HG02938 (cell line): Measurements from ENCODE around the gene ARRB2.
"Not testable (repeated sequence)": the region's sequence is repeated elsewhere in the genome, so short reads cannot be mapped to it uniquely, and the experiment has no call there.

Source experiments
- ATAC-seq: cut with Tn5 transposase; IDR thresholded peaks from one replicate; pipeline ENCODE4 v1.9.1; 2021; ENCODE audit warnings: mild to moderate bottlenecking, moderate library complexity; ENCODE audit not compliant: unreplicated experiment

Gene ARRB2

GRCh38 chr17:4699401-4700056 is 10.9 kb upstream of the ARRB2 start:
- not testable (repeated sequence) for ATAC-seq

- ATAC-seq = no peak
These were observed 9.3 kb upstream of the ARRB2 start for GRCh38 chr17:4701116-4701515.

- no peak for ATAC-seq
These were observed 7.1 kb upstream of the ARRB2 start for GRCh38 chr17:4703330-4703691.

- ATAC-seq = not testable (repeated sequence)
These were observed 5.9 kb upstream of the ARRB2 start for GRCh38 chr17:4704574-4704907.

GRCh38 chr17:4704991-4705390 is 5.4 kb upstream of the ARRB2 start:
- ATAC-seq = no peak

GRCh38 chr17:4706121-4706520 is 4.3 kb upstream of the ARRB2 start:
- ATAC-seq = no peak

GRCh38 chr17:4708436-4708835 is 2.0 kb upstream of the ARRB2 start:
- ATAC-seq = no peak

- ATAC-seq = no peak
These were observed 532 bp downstream of the ARRB2 start for GRCh38 chr17:4710693-4711634.

- no peak for ATAC-seq
These were observed 1.3 kb downstream of the ARRB2 start for GRCh38 chr17:4711661-4712181.

- no peak for ATAC-seq
These were observed 2.1 kb downstream of the ARRB2 start for GRCh38 chr17:4712526-4712925.

- not testable (repeated sequence) for ATAC-seq
These were observed 4.1 kb downstream of the ARRB2 start for GRCh38 chr17:4714340-4715062.

- ATAC-seq = no peak
These were observed 4.8 kb downstream of the ARRB2 start for GRCh38 chr17:4715063-4715744.

GRCh38 chr17:4716081-4716480 is 5.6 kb downstream of the ARRB2 start:
- no peak for ATAC-seq

- no peak for ATAC-seq
These were observed 7.4 kb downstream of the ARRB2 start for GRCh38 chr17:4717791-4718190.

- ATAC-seq = no peak
These were observed 7.8 kb downstream of the ARRB2 start for GRCh38 chr17:4718276-4718675.

GRCh38 chr17:4719146-4719545 is 8.7 kb downstream of the ARRB2 start:
- no peak for ATAC-seq

GRCh38 chr17:4719684-4720221 is 9.3 kb downstream of the ARRB2 start:
- ATAC-seq = no peak

- no peak for ATAC-seq
These were observed 10.4 kb downstream of the ARRB2 start for GRCh38 chr17:4720787-4721186.

GRCh38 chr17:4721203-4722135 is 11.0 kb downstream of the ARRB2 start:
- ATAC-seq = no peak
